Measurements from ENCODE around the gene PROB1.
"Not testable (repeated sequence)": the region's sequence is repeated elsewhere in the genome, so short reads cannot be mapped to it uniquely, and the experiment has no call there.

Gene PROB1

DNA sequence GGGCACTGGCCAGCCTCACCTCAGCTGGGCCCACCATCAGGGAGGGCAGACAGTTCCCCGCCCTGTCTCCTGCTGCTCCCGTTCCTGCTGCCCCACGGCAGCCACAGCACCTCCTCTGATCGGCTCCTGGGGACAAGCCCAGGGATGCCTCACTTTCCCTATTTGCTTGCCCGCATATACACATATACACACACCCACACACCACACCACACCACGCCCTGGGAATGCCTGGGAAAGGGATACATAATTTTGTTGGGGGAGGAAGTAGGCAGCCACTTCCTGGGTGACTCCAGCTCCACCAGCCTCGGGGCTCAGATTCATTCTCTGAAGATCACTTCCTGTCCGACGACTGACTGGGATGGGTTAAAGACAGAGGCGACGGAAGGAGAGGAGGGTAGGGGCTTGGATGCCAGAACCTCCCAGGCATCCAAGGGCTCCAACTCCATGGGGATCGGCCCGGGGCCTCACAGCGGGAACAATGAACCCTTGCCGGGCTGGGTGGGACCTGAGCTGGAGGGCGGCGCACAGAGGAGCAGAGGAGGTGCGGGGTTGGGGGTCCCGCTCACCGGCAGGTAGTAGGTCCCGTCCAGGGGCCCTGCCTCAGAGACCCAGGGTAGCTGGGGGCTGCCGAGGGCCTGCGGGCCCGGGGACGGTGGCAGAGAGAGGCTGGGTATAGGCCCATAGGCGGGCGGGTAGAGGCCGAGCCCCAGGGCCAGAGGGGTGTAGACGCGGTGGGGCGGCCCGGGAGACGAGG lies 3.2 kb downstream of the PROB1 start:
- DNase-seq: peak; percentile 73

- DNase-seq: no peak
These were observed 4.0 kb downstream of the PROB1 start for GRCh38 chr5:139390639-139391569.

GRCh38 chr5:139389701-139390638 lies 4.9 kb downstream of the PROB1 start, which contains the start of gene MZB1:
Gene MZB1, minus strand, starts transcription at chr5:139389913. Its CDS starts 57 bp downstream, at chr5:139389856.
- peak; percentile 89 for DNase-seq

DNA sequence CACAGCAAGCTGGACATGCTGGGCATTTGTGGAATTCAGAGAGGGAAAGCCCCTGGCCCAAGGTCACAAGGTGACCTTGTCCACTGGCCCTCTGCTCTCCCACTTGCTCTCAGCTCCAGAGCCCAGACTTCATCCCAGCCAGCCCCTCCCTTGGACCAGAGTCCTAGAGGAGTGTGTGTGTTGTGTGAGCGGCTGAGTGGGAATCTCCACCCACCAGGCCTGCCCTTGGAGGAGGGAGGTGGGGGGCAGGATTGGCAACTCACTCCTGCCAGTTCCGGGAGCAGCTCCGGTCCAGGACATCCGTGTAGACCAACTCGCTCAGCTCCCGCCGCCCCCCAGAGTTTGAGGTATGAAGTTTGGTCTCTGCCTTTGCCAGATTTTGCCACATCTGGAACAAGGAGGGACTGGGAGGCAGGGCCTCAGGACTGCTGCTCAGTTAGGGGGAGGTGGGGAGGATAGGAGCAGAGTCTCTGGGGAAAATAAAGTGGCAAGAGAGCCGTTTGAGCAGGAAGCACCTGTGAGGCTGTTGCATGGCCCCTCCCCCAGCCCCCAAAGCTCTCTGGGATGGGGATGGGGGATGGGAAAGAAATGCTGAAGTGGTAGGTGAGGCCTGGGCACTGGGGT lies 6.6 kb downstream of the PROB1 start:
- no peak for DNase-seq

GRCh38 chr5:139387611-139388197 lies 7.2 kb downstream of the PROB1 start:
- DNase-seq: no peak

DNA sequence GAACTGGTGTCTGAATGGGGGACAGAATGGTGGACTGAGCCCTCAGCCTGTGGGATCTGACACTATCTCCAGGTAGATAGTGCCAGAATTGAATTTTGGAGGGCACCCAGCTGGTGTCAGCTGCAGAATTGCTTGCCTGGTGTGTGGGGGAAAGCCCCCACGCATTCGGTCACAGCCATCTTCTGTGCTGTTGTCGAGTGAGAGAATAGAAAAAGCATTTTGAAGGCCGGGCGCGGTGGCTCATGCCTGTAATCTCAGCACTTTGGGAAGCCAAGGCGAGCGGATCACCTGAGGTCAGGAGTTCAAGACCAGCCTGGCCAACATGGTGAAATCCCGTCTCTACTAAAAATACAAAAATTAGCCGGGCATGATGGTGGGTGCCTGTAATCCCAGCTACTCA lies 7.9 kb downstream of the PROB1 start:
- DNase-seq: not testable (repeated sequence)

- DNase-seq: no peak
These were observed 8.9 kb downstream of the PROB1 start for GRCh38 chr5:139386050-139386438.

DNA sequence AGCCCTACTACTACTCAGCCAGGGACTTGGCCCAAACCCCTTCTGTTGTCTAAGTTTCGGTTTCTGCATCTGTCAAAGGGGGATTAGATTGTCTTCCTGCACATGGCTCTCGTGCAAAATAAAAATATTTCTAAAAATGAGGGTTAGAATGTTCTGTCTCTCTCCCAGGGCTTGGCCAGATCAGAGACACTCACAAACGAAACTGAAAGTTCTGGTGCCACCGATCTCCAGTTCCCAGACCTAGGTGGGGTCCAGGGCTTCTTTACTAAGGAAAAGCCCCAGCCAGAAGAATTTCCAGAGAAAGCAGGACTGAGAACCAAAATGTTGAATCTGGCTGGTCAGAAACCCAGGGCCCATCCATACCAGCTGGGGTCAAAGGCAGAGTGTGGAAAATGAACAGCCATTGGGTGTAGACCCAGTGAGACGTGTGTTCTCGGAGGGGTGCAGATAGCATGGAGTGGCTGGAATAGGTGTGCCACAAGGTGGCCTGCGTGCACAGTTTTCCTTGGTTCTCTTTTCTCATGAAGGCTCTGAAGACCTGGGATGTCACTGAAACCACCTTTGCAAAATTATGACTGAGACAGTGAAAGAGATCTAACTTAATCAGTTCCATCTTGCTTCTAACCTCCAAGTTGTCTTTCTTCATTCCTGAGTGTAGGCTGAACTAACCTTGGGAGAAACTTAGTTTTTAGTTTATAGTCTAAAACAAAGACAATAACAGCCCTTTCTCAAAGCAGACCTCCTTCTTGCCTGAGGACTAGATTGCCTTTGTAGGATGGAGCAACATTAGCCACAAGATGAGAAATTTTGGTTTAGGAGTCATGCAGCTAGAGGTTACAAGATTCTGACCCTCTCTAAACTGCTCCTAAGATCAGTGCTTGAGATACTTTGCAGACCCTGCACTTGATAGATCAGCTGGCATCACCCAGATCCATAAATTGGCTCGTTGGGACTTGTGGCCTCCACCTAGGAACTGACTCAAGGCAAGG lies 9.5 kb downstream of the PROB1 start:
- DNase-seq: no peak

- DNase-seq: no peak
These were observed 10.3 kb downstream of the PROB1 start for GRCh38 chr5:139384591-139385051.

DNA sequence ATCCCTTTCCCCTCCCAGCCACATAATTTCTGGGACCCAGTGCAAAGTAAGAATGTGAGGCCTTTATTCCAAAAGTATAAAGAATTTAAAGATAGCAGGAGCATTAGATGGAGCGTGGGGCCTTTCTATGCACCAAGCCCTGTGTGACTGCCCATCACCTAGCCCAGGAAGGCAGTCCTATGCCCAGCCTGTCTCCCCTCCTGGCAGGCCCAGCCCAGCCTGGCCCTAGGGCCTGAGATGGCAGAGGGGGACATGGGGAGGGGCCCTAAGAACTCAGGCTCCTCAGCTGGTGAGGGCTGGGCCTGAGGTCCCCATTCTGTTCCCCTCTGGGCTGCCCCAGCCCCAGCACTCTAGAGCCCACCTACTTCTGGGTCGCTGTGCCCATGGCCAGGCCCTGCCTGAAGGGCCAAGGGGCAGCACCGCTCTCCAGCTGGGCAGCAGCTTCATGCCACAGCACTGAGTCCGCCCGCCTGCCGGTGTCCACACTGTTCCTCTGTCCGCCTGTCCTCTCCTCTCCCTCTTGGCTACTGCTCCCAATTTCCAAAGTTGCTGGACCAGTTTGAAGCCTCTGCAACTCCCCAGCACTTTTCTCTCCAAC lies 10.8 kb downstream of the PROB1 start:
- DNase-seq: no peak

- DNase-seq: no peak
These were observed 11.5 kb downstream of the PROB1 start, which contains the start of gene SLC23A1 for GRCh38 chr5:139383275-139383992. Gene SLC23A1, minus strand, starts transcription at chr5:139383297. Its CDS starts 44 bp downstream, at chr5:139383253.

DNA sequence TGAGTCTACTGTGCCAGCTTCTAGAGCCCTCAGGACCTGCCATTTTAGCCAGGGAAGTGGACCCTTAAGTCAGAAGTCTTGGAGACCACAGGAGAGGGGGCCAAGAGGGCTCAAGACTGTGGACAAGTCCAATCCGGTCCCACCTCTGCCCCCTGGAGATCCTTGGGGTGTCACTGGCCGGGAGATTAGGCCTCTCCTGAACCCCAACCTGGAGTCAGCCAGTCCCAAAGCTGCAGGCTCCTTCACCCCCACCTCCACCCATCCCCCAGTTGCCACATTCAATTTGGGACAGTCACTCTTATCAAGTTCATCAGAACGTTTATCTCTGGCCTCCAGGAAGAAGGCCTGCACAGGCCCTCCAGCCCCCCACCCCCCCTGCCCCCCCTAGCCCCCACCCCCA lies 12.1 kb downstream of the PROB1 start:
- DNase-seq: no peak

- no peak for DNase-seq
These were observed 12.8 kb downstream of the PROB1 start for GRCh38 chr5:139381837-139382761.

- DNase-seq: no peak
These were observed 15.1 kb downstream of the PROB1 start for GRCh38 chr5:139379626-139380449.

DNA sequence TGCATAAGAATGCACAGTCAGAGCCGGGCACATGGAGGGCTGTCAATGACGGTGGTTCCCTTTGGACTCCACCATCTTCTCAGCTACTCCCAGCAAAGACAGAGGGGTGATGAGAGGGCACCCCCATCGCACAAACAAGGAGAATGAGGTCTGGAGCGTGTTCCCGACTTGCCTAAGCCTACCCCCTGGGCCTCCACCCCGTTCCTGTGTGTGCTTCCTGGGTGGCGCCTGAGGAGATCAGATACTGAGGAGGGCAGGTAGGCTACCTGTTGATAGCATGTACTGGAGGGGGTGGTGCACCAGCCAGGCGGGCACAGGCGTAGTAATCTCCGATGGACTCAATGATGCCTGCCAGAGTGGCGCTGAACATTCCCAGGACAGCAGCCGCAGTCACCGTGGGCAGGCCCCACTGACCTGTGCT lies 16.0 kb downstream of the PROB1 start:
- DNase-seq: no peak

GRCh38 chr5:139378101-139378825 lies 16.6 kb downstream of the PROB1 start:
- DNase-seq: no peak
